Stimulated activated CD8-positive, alpha-beta memory T cell treated with anti-CD3 and anti-CD28 coated beads, Interleukin-7, amount 100 ng/mL, for 24 hours (primary cell): Measurements from ENCODE around the gene RAB33A.
"Not testable (repeated sequence)": the region's sequence is repeated elsewhere in the genome, so short reads cannot be mapped to it uniquely, and the experiment has no call there.

Source experiments
- DNase-seq: peaks from one replicate; pipeline ENCODE4 v3.0.0-alpha.2; 2020; ENCODE audit warnings: low read depth

The RAB33A gene

GRCh38 chrX:130172127-130172845, 524 bp downstream of the RAB33A start:
- no peak for DNase-seq

GRCh38 chrX:130173190-130173895, 1.6 kb downstream of the RAB33A start:
- no peak for DNase-seq

GRCh38 chrX:130174045-130174704, 2.4 kb downstream of the RAB33A start:
- DNase-seq = no peak

- DNase-seq = no peak
Observed at GRCh38 chrX:130174937-130175336, 3.2 kb downstream of the RAB33A start.

- DNase-seq = no peak
Observed at GRCh38 chrX:130176354-130176776, 4.6 kb downstream of the RAB33A start.

- no peak for DNase-seq
Observed at GRCh38 chrX:130176942-130177341, 5.2 kb downstream of the RAB33A start.

GRCh38 chrX:130179170-130179569, 7.4 kb downstream of the RAB33A start:
- DNase-seq = no peak

GRCh38 chrX:130179579-130180215, 7.9 kb downstream of the RAB33A start:
- no peak for DNase-seq

- DNase-seq = no peak
Observed at GRCh38 chrX:130184168-130184567, 12.4 kb downstream of the RAB33A start.

GRCh38 chrX:130184857-130185256, 13.1 kb downstream of the RAB33A start:
- DNase-seq = no peak

GRCh38 chrX:130186651-130187050, 14.9 kb downstream of the RAB33A start:
- no peak for DNase-seq

- no peak for DNase-seq
Observed at GRCh38 chrX:130190801-130191200, 19.0 kb downstream of the RAB33A start.

- DNase-seq = no peak
Observed at GRCh38 chrX:130196466-130196865, 24.7 kb downstream of the RAB33A start.

GRCh38 chrX:130197464-130197863, 25.7 kb downstream of the RAB33A start:
- no peak for DNase-seq

GRCh38 chrX:130204647-130205046, 32.9 kb downstream of the RAB33A start:
- DNase-seq = no peak

GRCh38 chrX:130211415-130212186, 39.8 kb downstream of the RAB33A start:
- no peak for DNase-seq

- DNase-seq = no peak
Observed at GRCh38 chrX:130212371-130212770, 40.6 kb downstream of the RAB33A start.

GRCh38 chrX:130213376-130213775, 41.6 kb downstream of the RAB33A start:
- DNase-seq = no peak

- no peak for DNase-seq
Observed at GRCh38 chrX:130216320-130216719, 44.6 kb downstream of the RAB33A start.

- no peak for DNase-seq
Observed at GRCh38 chrX:130224810-130225209, 53.0 kb downstream of the RAB33A start.

GRCh38 chrX:130228871-130229270, 57.1 kb downstream of the RAB33A start:
- DNase-seq = no peak

GRCh38 chrX:130231184-130231583, 59.4 kb downstream of the RAB33A start:
- not testable (repeated sequence) for DNase-seq
